Measurements from ENCODE around the gene XPR1.

Gene XPR1

GRCh38 chr1:180614730-180615129 lies 17.1 kb upstream of the XPR1 start:
- DNase-seq (ENCODE audit: low read depth), result peak; percentile 77
- TF ChIP-seq CTCF (IDR thresholded peaks at IDR 0.05; ENCODE audit: insufficient read depth, low read depth, low read length, missing control alignments), result no peak
- no peak overlapping the region for H3K4me3 ChIP-seq (ENCODE audit: low read length)

GRCh38 chr1:180615493-180616290 lies 16.1 kb upstream of the XPR1 start:
- DNase-seq (ENCODE audit: low read depth), result peak; percentile 41
- no peak overlapping the region for H3K4me3 ChIP-seq (ENCODE audit: low read length)
- no peak for TF ChIP-seq CTCF (IDR thresholded peaks at IDR 0.05; ENCODE audit: insufficient read depth, low read depth, low read length, missing control alignments)

GRCh38 chr1:180616439-180616838 lies 15.4 kb upstream of the XPR1 start:
- H3K4me3 ChIP-seq (ENCODE audit: low read length), result no peak overlapping the region
- no peak for DNase-seq (ENCODE audit: low read depth)
- TF ChIP-seq CTCF (IDR thresholded peaks at IDR 0.05; ENCODE audit: insufficient read depth, low read depth, low read length, missing control alignments), result no peak

- H3K4me3 ChIP-seq (ENCODE audit: low read length), result no peak overlapping the region
- TF ChIP-seq CTCF (IDR thresholded peaks at IDR 0.05; ENCODE audit: insufficient read depth, low read depth, low read length, missing control alignments), result no peak
- DNase-seq (ENCODE audit: low read depth), result no peak
These were observed 13.9 kb upstream of the XPR1 start for GRCh38 chr1:180617774-180618395.

GRCh38 chr1:180620581-180620980 lies 11.2 kb upstream of the XPR1 start:
- no peak overlapping the region for H3K4me3 ChIP-seq (ENCODE audit: low read length)
- no peak for TF ChIP-seq CTCF (IDR thresholded peaks at IDR 0.05; ENCODE audit: insufficient read depth, low read depth, low read length, missing control alignments)

GRCh38 chr1:180622658-180623508 lies 8.9 kb upstream of the XPR1 start:
- DNase-seq (ENCODE audit: low read depth), result no peak
- no peak for TF ChIP-seq CTCF (IDR thresholded peaks at IDR 0.05; ENCODE audit: insufficient read depth, low read depth, low read length, missing control alignments)
- no peak overlapping the region for H3K4me3 ChIP-seq (ENCODE audit: low read length)

More at GRCh38 chr1:180620581-180620980, 11.2 kb upstream of the XPR1 start:
- DNase-seq (ENCODE audit: low read depth), result no peak

Data from epithelial cell of esophagus (primary cell).